Epithelial cell of esophagus (primary cell): ENCODE measurements around the gene ATP5PF.
"Not testable (repeated sequence)": the region's sequence is repeated elsewhere in the genome, so short reads cannot be mapped to it uniquely, and the experiment has no call there.

Experiments
- DNase-seq: peaks from one replicate; pipeline ENCODE4 v3.0.0; 2010; ENCODE audit warnings: low read depth
- H3K4me3 ChIP-seq: 2 replicates; pipeline ENCODE4 v1.5.1; 2011; ENCODE audit warnings: mild to moderate bottlenecking, low read length, control low read depth
- TF ChIP-seq, protein P1 (sequence below): IDR thresholded peaks from 2 replicates; pipeline ENCODE4 v1.5.1; 2011; ENCODE audit warnings: low read depth, mild to moderate bottlenecking, low read length, control low read depth, inconsistent platforms; ENCODE audit not compliant: insufficient read depth; ENCODE audit errors: missing control alignments

The ATP5PF gene, protein sequence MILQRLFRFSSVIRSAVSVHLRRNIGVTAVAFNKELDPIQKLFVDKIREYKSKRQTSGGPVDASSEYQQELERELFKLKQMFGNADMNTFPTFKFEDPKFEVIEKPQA

DNA sequence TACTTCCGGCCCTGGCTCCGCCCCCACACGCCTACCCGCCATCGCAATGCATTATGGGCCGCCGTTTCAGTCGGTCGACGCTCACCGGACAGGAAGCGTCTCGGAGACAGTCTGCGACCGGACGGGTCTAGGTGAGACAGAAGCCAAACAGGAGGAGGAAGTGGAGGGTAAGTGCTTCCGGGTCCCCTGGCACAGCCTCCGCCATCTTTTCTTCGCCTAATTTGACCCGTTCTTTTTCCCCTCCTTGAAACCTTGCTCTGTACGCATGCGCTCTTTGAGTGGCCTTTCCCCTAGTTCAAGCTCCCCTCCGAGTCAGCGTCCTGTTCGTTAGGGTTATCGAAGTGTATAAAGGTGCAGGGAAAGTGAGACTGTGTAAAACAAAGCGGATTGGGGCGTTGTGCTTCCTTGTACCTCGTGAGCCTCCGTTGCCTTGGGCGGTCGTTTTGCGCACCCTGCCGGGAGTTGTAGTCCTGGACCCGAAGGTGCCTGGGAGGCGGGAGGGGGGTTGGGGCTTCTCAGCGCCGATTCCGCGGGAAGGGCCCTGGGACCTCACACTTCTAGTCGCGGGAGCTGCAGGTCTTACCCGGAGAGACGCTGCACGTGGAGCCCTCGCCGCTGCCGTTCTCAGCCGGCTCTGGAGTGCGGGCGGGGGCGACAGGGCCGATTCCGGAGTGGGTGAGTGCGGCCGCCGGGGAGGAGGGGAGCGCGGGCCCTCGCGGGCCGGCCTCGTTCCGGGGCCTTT, at the start of gene ATP5PF, which contains the start of gene GABPA:
Gene ATP5PF, minus strand, starts transcription at position 1 of the 742 bp plus-strand sequence. CDS start 5,110 bp downstream, outside the sequence.
Gene GABPA, plus strand, starts transcription at position 69 of the 742 bp plus-strand sequence. CDS start 6,627 bp downstream, outside the sequence.
- TF ChIP-seq, protein P1, sequence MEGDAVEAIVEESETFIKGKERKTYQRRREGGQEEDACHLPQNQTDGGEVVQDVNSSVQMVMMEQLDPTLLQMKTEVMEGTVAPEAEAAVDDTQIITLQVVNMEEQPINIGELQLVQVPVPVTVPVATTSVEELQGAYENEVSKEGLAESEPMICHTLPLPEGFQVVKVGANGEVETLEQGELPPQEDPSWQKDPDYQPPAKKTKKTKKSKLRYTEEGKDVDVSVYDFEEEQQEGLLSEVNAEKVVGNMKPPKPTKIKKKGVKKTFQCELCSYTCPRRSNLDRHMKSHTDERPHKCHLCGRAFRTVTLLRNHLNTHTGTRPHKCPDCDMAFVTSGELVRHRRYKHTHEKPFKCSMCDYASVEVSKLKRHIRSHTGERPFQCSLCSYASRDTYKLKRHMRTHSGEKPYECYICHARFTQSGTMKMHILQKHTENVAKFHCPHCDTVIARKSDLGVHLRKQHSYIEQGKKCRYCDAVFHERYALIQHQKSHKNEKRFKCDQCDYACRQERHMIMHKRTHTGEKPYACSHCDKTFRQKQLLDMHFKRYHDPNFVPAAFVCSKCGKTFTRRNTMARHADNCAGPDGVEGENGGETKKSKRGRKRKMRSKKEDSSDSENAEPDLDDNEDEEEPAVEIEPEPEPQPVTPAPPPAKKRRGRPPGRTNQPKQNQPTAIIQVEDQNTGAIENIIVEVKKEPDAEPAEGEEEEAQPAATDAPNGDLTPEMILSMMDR, result no peak
- peak within 1 kb of the TSS; percentile 89 for H3K4me3 ChIP-seq
- DNase-seq, result peak; percentile 99

DNA sequence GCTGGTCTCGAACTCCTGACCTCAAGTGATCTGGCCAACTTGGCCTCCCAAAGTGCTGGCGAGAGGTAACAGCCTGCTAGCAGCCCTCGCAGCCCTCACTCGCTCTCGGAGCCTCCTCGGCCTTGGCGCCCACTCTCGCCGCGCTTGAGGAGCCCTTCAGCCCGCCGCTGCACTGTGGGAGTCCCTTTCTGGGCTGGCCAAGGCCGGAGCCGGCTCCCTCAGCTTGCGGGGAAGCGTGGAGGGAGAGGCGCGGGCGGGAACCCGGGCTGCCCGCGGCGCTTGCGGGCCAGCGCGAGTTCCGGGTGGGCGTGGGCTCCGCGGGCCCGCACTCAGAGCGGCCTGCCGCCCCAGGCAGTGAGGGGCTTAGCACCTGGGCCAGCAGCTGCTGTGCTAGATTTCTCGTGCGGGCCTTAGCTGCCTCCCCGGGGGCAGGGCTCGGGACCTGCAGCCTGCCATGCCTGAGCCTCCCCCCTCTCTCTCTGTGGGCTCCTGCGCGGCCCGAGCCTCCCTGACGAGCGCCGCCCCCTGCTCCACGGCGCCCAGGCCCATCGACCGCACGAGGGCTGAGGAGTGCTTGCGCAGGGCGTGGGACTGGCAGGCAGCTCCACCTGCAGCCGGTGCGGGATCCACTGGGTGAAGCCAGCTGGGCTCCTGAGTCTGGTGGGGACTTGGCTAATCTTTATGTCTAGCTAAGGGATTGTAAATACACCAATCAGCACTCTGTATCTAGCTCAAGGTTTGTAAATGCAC, 43.6 kb upstream of the ATP5PF start:
- H3K4me3 ChIP-seq, DNase-seq: not testable (repeated sequence)

DNA sequence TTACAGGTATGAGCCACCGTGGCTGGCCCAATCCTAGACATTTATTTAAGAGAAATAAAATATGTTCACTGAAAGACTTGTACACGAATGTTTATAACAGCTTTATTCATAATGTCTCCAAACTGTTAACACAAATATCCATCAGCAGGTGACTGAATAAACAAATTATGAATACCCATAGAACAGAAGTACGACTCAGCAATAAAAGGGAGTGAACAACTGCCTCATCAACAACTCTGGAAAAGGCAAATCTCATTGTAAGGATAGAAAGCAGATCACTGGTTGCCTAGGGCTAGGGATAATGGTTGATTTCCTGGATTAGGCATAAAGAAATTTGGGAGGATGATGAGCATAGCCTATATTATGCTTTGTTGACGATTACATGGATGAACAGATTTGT, 41.7 kb upstream of the ATP5PF start:
- no peak overlapping the region for H3K4me3 ChIP-seq
- DNase-seq, result no peak
- TF ChIP-seq, protein P1, result no peak

DNA sequence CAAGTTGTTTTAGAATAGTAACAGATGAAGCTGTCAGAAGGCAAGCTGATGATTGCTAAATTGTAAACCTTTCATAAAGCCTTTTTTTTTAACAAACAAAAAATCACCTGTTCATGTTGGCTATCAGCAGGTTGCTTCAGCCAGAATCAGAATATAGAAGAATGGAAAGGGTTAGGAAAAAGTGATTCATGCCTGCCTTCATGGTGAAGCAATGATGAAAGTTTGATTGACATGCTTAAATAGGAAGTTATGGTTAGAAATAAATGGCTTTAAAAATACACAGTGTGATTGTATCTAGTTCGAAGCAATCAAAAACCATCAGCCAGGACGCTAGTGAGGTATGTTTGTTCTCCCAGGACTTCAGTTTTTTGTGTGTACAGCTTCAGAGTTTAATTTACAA, 38.0 kb upstream of the ATP5PF start:
- peak; percentile 52 for DNase-seq
- TF ChIP-seq, protein P1, result no peak
- H3K4me3 ChIP-seq, result no peak overlapping the region

DNA sequence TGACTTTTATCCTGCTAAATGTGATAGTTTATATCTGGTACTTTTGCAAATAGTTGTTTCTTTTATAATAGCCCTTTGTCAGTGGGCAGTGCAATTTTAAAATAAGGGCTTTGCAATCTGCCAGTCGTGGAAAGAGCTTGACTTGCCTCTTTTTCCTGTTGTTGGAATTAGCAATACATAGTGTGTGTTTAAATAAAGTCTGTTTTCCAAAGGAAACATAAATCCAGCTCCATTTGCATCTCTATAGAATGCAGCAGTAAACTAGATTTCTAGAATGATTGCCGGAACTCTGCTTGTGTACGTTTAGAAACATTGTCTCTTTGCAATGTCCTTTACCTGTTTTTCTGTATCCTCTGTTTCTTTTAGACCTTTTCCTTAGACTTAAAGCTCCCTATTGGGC, 33.2 kb upstream of the ATP5PF start:
- H3K4me3 ChIP-seq, result no peak overlapping the region
- no peak for DNase-seq
- TF ChIP-seq, protein P1, result no peak

DNA sequence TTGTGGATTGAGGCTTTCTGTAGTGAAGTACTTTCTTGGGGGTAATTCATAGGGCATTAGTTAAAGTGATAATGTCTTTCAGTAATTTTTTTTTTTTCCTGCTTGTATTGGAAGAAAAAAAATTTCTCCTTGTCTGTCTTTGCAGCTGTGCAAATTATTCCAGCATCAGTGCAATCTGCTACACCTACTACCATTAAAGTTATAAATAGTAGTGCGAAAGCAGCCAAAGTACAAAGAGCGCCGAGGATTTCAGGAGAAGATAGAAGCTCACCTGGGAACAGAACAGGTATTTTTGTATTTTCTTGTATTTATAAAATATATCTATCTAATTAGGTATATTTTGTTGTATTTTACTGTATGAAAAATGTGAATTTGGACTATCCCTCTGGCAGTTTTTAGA, 29.4 kb upstream of the ATP5PF start:
- DNase-seq, result no peak
- H3K4me3 ChIP-seq, result no peak overlapping the region
- TF ChIP-seq, protein P1, result no peak

DNA sequence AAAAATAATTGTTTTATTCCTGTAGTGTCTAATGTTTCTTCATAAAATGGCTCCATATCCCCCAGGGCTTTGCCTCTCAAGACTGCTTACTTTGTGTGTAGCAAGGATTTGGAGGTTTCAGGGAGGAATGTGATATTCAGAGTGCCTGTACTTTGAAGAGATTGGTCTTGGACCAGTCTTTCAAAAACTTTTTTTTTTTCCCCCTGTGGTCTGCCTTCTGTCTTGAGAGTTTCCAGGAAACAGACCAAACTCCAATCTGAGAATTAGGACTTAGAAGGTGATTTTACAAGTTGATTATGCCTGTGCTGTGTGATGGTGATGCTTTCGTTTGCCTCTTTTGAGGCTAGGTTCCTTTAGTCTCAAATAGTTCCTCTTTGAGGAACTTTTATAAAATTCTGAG, 26.0 kb upstream of the ATP5PF start:
- TF ChIP-seq, protein P1, result no peak
- no peak for DNase-seq

More for the DNA sequence above, 26.0 kb upstream of the ATP5PF start:
- no peak overlapping the region for H3K4me3 ChIP-seq
